DMS53 (cell line): ENCODE data around the gene BBS9.

Experiments used
- DNase-seq: peaks from one replicate; lab custom pipeline; 2025; lab: John Stamatoyannopoulos, UW

BBS9 gene

DNA sequence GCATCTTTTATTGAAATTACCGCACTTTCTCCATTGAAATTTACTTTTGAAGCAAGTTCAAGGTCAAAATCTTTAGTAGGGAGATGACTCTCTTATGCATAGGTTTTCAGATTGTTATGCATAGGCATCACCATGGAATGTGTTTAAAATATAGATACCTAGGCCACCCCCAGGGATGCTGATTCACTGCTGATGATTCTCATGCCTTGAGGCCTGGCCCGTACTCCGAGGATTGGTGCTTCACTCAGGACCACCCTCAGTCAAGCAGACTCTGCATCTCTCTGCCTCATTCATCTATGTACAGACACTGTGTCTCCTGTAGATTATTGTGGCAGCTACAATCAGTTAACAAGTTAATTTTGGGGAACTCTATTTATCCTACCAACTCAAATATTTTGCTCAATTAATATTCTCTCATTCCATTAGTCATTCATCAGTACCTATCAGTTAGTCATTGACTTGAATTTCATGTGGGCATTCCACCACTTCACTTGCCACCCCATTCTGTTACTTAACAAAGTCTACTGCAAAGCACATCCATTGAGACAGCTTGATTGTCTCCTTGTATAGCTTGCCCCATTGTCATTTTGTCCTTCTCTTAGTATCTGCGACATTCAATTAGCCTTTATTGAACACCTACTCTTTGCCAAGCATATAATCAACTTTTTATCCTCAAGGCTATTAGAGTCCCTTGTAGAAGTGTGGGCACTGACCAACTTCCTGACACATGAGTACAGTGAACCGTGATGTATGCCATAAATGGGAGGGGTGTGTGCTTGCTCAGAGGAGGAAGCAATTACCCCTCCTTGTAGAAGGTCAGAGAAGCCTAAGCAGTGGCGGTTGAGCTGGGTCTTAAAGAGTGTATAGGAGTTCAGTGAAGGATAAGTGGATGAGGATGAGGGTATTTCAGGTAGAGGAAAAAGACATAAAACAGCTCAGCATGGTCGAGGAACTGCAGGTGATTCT is 520.4 kb downstream of the BBS9 start:
- DNase-seq: no peak

DNA sequence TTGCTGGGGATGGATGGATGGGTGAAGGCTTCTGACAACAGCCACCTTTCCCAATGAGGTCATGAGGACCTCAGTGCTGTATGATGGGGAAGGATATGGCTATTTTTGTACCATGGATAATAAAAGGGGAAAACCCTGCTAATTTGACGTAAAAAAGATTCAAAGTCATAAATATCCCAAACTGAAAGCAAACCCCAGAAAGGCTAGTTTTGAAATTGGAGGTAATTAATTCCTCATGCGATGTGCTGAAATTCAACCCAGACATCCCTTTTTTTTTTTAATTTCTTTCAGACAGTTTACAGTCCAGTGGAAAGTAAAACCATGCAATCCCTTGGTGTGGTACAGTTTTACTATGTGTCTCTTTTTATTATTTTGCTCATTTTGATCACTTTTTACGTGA is 521.5 kb downstream of the BBS9 start:
- no peak for DNase-seq

DNA sequence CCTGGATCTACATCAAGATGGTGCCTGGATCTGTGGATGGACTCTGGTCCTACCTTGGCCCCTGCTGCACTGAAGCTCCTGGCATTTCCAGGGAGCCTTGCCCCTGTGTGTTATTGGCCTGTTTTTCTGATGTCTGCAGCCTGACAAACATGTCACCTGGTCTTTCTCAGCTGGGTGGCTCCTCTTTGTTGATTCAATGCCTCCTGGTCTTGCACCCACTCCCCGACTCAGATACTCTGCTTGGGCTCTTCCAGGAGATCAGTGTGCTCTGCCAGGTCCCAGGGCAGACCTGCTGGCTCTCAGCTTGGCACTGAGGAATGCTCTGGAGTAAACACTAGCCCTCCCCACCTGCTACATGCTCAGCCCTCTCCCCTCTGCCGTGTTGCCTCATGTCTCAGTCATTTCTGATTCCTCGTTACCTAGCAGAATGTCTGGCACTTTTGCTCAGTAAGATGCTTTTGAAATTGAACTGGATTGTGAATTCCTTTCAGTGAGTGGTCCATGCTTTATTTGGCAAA is 522.7 kb downstream of the BBS9 start:
- no peak for DNase-seq

DNA sequence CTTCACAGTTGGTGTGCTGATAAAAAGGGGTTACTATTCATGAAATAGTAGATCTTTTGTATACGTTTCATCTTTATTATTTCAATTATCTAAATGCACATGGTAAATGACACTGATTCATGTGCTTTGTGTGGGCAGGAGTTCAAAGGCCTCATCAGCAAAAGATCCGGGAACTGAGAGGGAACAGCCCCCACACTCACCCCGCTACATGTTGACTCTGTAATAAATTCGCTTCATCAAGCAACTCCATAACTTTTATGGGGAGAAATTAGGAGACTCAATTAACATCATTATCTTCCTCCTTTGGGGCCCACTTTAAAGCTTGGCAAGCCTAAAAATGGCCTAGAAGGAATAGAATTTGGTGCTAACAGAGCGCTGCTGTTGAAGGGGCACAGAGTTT is 525.3 kb downstream of the BBS9 start:
- DNase-seq: no peak
